ENCODE data around the gene CASZ1. TPM values are rescaled to one million over a fixed set of nuclear protein-coding genes. Genes with fewer than 3 reads are reported as not detected.

CASZ1 gene
- total and polyA plus RNA-seq, 2 donors (not counting 3 experiments of a cell fraction or from before 2014, with no cell fraction given) = 1.5 to 5.2 TPM

DNA sequence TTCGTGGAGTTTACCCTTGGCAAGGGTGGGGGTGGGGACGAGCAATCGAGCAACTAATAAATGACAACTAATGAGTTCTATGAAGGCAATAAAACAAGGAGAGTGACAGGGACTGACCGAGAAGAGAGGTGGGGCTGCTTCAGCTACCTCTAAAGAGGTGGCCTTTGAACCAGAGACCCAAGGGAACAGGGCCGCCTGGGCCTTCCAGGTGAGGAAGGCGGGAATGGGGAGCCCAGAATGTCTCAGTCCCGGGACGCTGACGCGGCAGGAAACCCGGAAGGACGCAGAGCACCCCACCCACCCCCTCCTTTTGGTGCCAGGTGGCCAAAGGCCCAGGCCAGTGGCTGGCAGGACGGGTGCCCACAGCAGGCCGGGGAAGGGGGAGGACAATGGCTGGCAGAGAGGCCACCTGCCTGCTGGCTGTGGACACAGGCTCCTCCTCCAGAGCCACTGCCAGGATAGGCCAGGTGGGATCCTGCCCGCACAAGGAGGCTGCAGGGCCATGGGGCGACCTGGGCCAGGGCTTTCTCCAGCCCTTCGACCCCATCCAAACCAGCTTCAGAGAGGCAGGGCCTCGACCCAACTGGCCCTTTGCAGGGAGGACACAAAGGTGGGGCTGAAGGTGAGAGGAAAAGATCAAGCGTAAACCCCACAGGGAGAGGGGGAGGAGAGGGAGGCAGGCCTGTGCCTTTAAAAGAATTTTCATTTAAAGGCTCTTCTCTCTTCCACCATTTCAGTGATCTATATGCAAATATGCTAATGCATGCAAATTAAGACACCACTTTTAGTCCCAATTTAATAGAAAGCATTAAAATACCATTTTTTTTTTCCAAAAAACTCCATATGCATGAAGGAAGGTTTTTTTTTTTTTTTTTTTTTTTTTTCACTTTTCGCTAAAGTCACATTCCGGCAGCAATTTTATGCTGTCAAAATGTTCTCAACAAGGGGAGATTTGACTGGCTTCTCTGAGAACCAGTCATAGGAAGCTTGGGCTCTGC, 58.1 kb downstream of the CASZ1 start:
- H3K27me3 ChIP-seq (ENCODE audit: control insufficient read depth in 2 of 2, insufficient read depth in 2 of 2, low read length in 2 of 2) = no peaks in the 10 kb centered on the region
- dilution Hi-C loops (cut with MboI; ENCODE audit: extremely low pct_ligation_motif_present, low sequenced_read_pairs) (no loop called here), intact Hi-C loops (cut with micrococcal nuclease) (no loop called here)
- no peaks in the 10 kb centered on the region for H3K36me3 ChIP-seq (ENCODE audit: control insufficient read depth in 2 of 2, extremely low read depth in 1 of 2, insufficient read depth in 2 of 2, low read length in 2 of 2)
- POLR2A ChIA-PET = no interaction called here
- no peak overlapping the region for H2AFZ ChIP-seq (ENCODE audit: low read depth, low read length)
- DNase-seq (ENCODE audit: low read depth, low spot score) (no peak), FAIRE-seq (no peak)
- no peak overlapping the region for H3K4me3 ChIP-seq (replicated peaks in 1 of 3; ENCODE audit: insufficient read depth in 1 of 3, low read depth in 1 of 3, low read length in 3 of 3)
- TF ChIP-seq, protein P1, sequence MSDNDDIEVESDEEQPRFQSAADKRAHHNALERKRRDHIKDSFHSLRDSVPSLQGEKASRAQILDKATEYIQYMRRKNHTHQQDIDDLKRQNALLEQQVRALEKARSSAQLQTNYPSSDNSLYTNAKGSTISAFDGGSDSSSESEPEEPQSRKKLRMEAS (IDR thresholded peaks at IDR 0.05; ENCODE audit: insufficient read depth, insufficient read length) = no peak
- TF ChIP-seq POLR2A (IDR thresholded peaks at IDR 0.05; ENCODE audit: low read depth, low read length) (no peak), EZH2 (IDR thresholded peaks at IDR 0.05; ENCODE audit: borderline replicate concordance, low read depth, low read length, severe bottlenecking) (no peak), POLR2AphosphoS5 (IDR thresholded peaks at IDR 0.05; ENCODE audit: insufficient read depth, low read depth, low read length) (no peak), JUN (IDR thresholded peaks at IDR 0.05; ENCODE audit: borderline replicate concordance, insufficient read depth, insufficient read length, low read depth) (no peak), MYC (IDR thresholded peaks at IDR 0.05; ENCODE audit: low read depth, low read length) (no peak), FOS (IDR thresholded peaks at IDR 0.05; ENCODE audit: borderline replicate concordance, insufficient read depth, low read length) (no peak), GATA2 (IDR thresholded peaks at IDR 0.05; ENCODE audit: insufficient read depth, insufficient read length, low read depth, low read length) (no peak)
- TF ChIP-seq, protein P2, sequence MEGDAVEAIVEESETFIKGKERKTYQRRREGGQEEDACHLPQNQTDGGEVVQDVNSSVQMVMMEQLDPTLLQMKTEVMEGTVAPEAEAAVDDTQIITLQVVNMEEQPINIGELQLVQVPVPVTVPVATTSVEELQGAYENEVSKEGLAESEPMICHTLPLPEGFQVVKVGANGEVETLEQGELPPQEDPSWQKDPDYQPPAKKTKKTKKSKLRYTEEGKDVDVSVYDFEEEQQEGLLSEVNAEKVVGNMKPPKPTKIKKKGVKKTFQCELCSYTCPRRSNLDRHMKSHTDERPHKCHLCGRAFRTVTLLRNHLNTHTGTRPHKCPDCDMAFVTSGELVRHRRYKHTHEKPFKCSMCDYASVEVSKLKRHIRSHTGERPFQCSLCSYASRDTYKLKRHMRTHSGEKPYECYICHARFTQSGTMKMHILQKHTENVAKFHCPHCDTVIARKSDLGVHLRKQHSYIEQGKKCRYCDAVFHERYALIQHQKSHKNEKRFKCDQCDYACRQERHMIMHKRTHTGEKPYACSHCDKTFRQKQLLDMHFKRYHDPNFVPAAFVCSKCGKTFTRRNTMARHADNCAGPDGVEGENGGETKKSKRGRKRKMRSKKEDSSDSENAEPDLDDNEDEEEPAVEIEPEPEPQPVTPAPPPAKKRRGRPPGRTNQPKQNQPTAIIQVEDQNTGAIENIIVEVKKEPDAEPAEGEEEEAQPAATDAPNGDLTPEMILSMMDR (IDR thresholded peaks at IDR 0.05; ENCODE audit: extremely low read depth in 1 of 2, insufficient read depth in 1 of 2, low read depth in 1 of 2, low read length in 2 of 2) = no peak
- no peak overlapping the region for H3K27ac ChIP-seq (ENCODE audit: insufficient read depth, low read depth, low read length)
- no peaks in the 10 kb centered on the region for H4K20me1 ChIP-seq (replicated peaks; ENCODE audit: control insufficient read depth, extremely low read depth, insufficient read depth, low read length)
- H3K9ac ChIP-seq (replicated peaks; ENCODE audit: extremely low read depth, insufficient read depth, low read length) = no peak overlapping the region
- CTCF ChIA-PET = interaction anchor here (0.6 kb wide), 1 partner anchor 102 kb away, joined by 3 read pairs; no protein-coding TSS in a partner anchor
- no peaks in the 10 kb centered on the region for H3K9me1 ChIP-seq (replicated peaks; ENCODE audit: control insufficient read depth, extremely low read depth, insufficient read depth, low read length)
- H3K4me2 ChIP-seq (ENCODE audit: insufficient read depth, low read length) = no peak overlapping the region
- H3K4me1 ChIP-seq (ENCODE audit: control insufficient read depth, extremely low read depth, insufficient read depth, low read length) = no peaks in the 10 kb centered on the region
- H3K79me2 ChIP-seq (ENCODE audit: control insufficient read depth, insufficient read depth, low read length) = no peaks in the 10 kb centered on the region
- BruUV-seq (replicated peaks) = no TSS peak
- no peaks in the 10 kb centered on the region for H3K9me3 ChIP-seq (replicated peaks; ENCODE audit: control insufficient read depth, insufficient read depth, low read length)
